HG03469 (cell line): ENCODE results near the gene PTPRD.

ENCODE experiments used
- ATAC-seq: cut with Tn5 transposase; IDR thresholded peaks from one replicate; pipeline ENCODE4 v1.9.1; 2021; ENCODE audit warnings: mild to moderate bottlenecking, moderate library complexity, moderate number of reproducible peaks; ENCODE audit not compliant: unreplicated experiment

The PTPRD gene

GRCh38 chr9:8764051-8764450 is 1848.8 kb downstream of the PTPRD start:
- ATAC-seq: no peak

DNA sequence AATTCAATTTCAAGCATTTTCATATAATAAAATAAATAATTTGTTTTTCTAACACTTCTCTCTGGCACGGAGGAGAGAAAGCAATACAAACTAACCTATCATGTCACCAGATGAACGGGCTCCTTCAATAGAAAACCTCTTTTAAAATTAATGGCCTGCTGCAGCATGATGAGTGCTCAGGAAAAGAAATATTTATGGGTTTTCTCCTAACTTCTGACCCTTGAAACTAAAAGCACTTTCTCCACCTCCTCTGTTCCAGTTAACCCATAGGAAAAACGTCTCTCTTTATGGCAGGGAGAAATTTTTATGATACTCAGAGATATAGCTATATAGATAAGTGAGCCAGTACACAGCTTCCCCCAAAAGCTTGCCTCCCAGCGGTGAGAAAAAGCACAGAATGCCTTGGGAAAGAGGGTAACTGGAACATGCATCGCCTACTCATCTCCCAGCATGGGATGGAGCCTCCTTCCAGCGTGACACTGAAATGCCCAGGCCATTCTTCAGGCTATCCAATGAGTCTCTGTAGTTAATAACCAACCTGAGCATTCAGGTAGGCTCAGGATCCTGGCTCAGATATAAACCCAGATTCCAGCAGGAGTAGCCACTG is 1850.2 kb downstream of the PTPRD start:
- no peak for ATAC-seq

GRCh38 chr9:8760000-8760767 is 1852.6 kb downstream of the PTPRD start:
- ATAC-seq: no peak

- ATAC-seq: no peak
Measured at GRCh38 chr9:8757881-8758280, 1854.9 kb downstream of the PTPRD start.

- ATAC-seq: no peak
Measured at GRCh38 chr9:8754751-8755150, 1858.1 kb downstream of the PTPRD start.

DNA sequence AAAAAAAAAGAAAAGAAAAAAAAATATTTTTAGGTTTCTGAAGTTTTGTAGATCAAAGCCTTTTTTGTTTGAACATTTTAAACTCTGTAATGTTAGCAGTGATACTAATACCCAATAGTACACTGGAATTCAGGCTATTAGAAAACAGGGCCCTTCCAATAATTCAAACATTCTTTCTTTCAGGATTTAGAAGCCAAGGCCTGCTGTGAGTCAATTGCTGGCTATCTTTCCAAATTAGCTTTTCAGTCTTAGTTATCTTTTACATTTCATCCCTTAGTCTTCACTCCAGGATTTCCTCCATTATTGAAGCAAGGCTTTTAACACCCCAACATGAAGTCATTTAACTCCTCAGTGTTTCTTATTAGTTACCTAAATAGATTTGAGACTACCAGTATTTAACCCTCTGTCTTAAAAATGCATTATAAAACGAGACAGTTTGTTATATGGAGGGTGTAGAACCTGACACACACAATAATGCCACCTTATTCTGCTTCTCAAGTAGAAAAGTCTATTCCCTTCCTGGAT is 1861.3 kb downstream of the PTPRD start:
- no peak for ATAC-seq

DNA sequence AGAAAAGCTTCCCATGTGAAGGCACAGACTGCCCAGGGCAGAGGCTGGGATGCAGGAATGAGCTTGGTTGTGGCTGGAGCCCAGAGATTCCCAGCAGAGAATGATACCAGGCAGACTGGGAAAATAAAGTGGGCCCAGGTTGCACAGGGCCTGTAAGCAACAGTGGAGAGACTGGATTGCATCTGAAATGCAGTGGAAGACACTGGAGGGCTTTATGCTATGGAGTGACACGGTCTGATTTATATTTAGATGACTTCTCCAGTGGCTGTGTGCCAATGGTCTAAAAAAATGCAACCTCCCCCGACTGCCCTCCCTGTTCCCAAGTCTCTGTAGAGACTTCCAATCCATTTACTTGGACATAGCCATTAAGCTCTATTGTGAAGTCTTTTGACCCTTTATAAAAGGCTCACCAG is 1862.2 kb downstream of the PTPRD start:
- ATAC-seq: no peak

DNA sequence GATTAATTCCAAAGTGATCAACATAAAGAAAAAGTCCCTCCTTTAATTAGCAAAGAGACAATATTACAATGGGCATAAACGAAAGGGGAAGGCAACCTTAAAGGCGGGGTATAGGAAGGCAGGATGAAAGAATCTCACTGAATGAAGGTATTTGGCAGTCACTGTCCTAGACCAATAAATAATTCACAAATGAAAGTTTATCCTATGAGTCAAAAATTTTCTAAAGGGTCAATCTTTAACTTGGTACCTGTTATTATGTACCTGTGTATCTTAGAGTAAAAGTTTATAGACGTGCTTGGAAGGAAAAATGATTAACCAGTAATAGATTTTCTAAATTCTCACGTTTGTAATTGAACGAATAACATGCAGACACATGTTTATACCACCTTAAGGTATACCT is 1867.5 kb downstream of the PTPRD start:
- ATAC-seq: no peak

DNA sequence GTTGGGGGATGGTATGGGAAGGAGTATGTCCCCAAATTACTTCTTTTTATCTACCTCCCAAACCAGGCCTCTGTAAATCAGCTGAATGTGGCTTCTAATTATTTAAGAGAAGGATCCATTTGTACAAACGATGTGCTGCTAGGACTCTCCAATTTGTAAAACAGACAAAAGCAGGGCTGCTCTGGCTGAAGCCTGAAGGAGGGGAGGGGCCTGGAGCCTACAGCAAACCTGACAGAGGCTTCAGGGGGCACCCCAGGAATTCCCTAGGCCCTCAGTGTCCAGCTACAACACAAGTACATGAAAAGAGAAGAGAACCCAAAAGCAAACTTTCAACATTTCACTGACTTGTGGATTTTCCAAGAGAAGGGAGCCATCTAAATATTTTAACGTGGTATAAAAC is 1873.9 kb downstream of the PTPRD start:
- no peak for ATAC-seq

- ATAC-seq: no peak
Measured at GRCh38 chr9:8736805-8737204, 1876.0 kb downstream of the PTPRD start.

DNA sequence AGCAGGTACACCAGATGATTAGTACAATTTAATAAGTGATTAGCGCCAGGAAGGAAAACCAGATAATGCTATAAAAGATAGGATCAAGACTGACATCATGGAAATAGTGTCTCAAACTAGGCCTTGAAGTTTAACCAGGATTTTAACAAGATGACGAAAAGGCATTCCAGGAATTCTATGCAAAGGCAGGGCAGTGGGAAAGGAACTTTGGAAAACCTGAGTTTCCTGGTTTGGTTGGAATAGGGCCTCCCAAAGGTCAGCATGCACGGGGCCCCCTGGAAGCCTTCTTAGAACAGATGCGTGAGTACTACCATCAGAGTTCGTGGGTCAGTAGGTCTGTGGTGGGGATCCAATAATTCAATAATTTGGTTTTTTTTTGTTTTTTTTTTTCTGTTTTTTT is 1878.0 kb downstream of the PTPRD start:
- ATAC-seq: no peak

DNA sequence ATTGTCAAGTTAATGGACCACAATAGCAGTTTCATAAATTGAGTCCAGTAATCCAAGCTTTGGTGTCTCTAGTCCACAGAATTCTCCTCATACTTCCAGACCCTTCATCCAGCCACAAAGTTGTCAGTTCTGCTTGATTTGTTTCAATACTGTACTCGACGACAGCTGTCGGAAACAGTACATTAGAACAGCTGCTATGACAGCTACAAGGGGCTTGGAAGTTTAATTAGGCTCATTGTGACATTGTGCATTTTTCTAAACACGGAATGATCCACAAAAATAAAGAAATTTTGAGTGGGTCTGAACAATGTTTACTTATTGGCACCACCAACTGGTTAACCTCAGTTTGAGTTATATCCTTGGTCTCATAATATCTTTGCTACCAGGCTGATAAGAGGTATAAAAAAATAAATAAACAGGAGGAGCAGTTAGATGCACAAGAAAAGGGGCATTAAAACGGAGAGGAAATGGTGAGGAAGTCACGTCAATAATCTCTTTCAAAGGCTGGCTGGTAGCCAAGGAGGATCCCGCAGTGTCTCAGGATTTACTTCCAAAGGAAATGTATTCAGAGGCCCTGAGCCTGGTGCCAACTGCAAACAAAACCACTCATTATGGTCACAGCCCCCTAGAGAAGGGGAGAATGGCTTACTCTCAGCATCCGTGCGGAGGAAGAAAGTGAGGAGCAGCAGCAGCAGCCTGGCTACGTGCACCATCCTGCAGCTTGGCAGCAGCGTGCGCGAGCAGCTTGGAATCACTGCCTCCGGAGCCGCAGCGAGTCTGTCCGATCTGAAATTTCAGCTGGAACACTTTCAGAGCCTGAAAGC is 1879.5 kb downstream of the PTPRD start:
- ATAC-seq: no peak

DNA sequence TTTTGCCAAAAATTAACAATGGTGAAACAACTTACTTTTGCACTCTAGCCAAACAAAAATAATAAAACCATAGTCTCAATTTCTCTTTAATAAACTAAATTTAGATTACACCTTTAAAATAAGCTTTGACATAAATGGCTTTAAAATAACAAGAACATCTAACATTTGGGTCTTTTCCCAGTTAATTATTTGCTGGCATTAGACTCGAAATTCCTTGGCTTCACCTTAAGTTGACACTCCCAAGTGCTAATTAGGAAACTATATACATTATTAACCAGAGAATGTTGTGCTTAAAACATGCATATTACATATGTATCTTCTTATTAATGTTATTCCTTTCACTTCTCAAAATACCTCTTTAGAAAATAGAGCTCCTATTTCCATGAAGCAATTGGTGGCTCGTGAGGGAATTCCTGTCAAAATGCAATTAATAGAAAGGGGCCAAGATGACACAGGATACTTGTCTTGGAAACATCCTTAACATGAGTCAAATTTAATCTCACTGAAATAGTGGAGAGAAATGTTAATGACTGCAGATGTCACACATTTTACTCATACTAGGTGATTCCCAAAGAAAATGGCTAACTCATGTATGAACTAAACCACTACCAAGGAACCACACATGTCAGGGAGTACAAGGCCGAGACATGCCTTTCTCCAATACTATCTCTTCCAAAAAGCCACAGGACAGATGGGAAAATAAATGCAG is 1880.3 kb downstream of the PTPRD start:
- no peak for ATAC-seq

DNA sequence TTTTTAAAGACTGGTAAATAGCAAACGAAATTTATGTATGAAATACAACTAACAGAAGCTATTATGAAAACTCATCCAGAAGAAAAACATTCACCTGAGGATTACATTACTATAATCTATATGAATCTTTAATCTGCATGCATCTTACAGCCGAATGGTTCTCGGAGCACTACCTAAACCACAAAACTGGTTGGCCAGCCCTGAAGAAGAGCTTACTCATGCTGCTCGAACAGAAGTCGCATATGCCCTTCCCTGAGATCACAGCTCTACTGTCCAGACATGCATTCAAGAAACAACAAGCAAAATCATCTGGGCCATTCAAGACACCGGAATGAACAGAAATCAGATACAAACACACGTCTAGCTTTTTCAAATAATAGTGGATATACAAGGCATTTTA is 1882.2 kb downstream of the PTPRD start:
- ATAC-seq: no peak

- ATAC-seq: no peak
Measured at GRCh38 chr9:8728910-8729309, 1883.9 kb downstream of the PTPRD start.

GRCh38 chr9:8727191-8727590 is 1885.6 kb downstream of the PTPRD start:
- ATAC-seq: no peak

DNA sequence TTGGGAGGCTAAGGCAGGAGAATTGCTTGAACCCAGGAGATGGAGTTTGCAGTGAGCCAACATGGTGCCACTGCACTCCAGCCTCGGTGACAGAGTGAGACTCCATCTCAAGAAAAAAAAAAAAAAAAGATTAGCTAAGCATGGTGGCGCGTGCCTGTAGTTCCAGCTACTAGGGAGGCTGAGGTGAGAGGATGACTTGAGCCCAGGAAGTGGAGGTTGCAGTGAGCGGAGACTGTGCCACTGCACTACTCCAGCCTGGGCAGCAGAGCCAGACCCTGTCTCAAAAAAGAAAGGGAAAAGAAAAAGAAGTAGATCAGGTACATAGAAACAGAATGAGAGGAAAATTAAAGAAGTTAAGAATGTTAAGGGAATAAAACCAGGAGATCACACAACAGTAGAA is 1886.1 kb downstream of the PTPRD start:
- no peak for ATAC-seq

GRCh38 chr9:8725635-8726034 is 1887.2 kb downstream of the PTPRD start:
- ATAC-seq: no peak

- ATAC-seq: no peak
Measured at GRCh38 chr9:8724284-8725018, 1888.4 kb downstream of the PTPRD start.

GRCh38 chr9:8723195-8723594 is 1889.6 kb downstream of the PTPRD start:
- no peak for ATAC-seq
